ENCODE results near the gene LRRC38. TPM values are rescaled to one million over a fixed set of nuclear protein-coding genes. Genes with fewer than 3 reads are reported as not detected.

Gene LRRC38
- total and polyA plus RNA-seq, 2 donors (not counting 1 experiment from before 2014, with no cell fraction given), result not detected

DNA sequence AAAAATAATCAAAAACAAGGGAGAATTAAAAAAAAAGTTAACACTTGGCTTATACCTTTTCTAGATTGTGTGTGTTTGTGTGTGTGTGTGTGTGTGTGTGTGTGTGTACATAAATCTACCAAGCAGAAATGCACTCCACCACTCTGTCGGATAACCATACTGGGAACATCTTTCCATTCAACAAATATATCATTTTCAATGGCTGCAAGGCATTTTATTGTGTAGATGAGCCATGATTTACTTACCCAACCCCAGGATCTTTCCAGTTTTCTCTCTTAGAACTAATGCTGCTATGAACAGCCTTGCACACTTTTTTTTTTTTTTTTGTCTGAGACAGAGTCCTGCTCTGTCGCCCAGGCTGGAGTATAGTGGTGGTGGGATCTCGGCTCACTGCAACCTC, 25.8 kb downstream of the LRRC38 start:
- no peak overlapping the region for H3K9ac ChIP-seq (ENCODE audit: insufficient read depth, low read length)
- no peak overlapping the region for H3K4me3 ChIP-seq (replicated peaks in 1 of 4; ENCODE audit: control extremely low read depth in 1 of 4, insufficient read depth in 1 of 4, low read depth in 3 of 4, low read length in 4 of 4)
- H3K79me2 ChIP-seq (ENCODE audit: control insufficient read depth, insufficient read depth, low read length), result no peaks in the 10 kb centered on the region
- H3K4me1 ChIP-seq (ENCODE audit: control insufficient read depth, extremely low read depth, insufficient read depth, low read length), result no peaks in the 10 kb centered on the region
- H4K20me1 ChIP-seq (ENCODE audit: control insufficient read depth, extremely low read depth, insufficient read depth, low read length), result no peaks in the 10 kb centered on the region
- no peak overlapping the region for H2AFZ ChIP-seq (ENCODE audit: low read length)
- TF ChIP-seq, protein P1, sequence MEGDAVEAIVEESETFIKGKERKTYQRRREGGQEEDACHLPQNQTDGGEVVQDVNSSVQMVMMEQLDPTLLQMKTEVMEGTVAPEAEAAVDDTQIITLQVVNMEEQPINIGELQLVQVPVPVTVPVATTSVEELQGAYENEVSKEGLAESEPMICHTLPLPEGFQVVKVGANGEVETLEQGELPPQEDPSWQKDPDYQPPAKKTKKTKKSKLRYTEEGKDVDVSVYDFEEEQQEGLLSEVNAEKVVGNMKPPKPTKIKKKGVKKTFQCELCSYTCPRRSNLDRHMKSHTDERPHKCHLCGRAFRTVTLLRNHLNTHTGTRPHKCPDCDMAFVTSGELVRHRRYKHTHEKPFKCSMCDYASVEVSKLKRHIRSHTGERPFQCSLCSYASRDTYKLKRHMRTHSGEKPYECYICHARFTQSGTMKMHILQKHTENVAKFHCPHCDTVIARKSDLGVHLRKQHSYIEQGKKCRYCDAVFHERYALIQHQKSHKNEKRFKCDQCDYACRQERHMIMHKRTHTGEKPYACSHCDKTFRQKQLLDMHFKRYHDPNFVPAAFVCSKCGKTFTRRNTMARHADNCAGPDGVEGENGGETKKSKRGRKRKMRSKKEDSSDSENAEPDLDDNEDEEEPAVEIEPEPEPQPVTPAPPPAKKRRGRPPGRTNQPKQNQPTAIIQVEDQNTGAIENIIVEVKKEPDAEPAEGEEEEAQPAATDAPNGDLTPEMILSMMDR (conservative IDR thresholded peaks at IDR 0.05 in 1 of 2, IDR thresholded peaks at IDR 0.05 in 1 of 2; ENCODE audit: low read depth in 1 of 2, low read length in 2 of 2), result no peak
- no peak for TF ChIP-seq EZH2 (IDR thresholded peaks at IDR 0.05; ENCODE audit: low read length, missing control alignments)
- H3K4me2 ChIP-seq (ENCODE audit: extremely low read depth, insufficient read depth, low read length), result no peak overlapping the region
- H3K9me3 ChIP-seq (ENCODE audit: control insufficient read depth, insufficient read depth, low read depth, low read length), result no peaks in the 10 kb centered on the region
- H3K27me3 ChIP-seq (ENCODE audit: control insufficient read depth, insufficient read depth, low read length), result no peaks in the 10 kb centered on the region
- no peak overlapping the region for H3K27ac ChIP-seq (ENCODE audit: insufficient read depth, low read length)
- no peak for DNase-seq (ENCODE audit: low read depth in 2 of 2)
- H3K36me3 ChIP-seq (ENCODE audit: control insufficient read depth, insufficient read depth, low read length), result no peaks in the 10 kb centered on the region

DNA sequence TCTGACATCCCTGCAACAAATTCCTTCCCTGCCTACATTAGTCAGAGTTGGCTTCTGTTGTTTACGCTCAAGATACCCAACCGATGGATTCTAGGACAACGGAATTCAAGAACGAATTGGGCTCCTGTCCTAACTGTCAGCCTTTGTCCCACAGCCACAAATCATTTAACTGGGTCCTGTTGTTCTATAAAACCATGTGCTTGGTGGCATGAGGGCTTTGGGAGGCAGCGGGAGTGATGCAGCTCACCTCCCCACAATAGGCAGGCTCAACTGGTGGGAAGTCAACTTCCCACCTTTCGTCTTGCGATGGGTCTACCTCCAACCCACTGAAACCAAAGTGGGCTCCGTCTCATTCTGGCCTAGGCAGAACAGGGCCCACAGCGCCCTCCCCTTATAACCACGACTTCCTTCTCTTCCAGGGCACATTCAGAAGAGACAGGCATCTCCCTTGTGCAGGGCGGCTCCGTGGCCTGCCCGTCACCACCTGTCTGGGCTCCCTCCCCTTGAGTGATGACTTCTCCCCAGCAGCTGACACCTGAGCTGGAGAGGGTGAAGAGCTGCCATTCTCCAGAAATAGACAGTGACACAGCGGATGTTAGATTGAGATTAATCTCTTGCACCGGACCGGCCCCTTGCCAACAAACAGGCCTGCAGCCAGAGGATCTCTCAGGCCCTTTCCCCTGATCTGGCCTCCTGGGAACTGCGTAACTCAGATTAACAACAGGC, 26.5 kb downstream of the LRRC38 start:
- Histone ChIP-seq H3K79me2 (ENCODE audit: control insufficient read depth, insufficient read depth, low read length) (no peaks in the 10 kb centered on the region), H3K9me3 (ENCODE audit: control insufficient read depth, insufficient read depth, low read depth, low read length) (no peaks in the 10 kb centered on the region), H3K27me3 (ENCODE audit: control insufficient read depth, insufficient read depth, low read length) (no peaks in the 10 kb centered on the region), H3K4me1 (ENCODE audit: control insufficient read depth, extremely low read depth, insufficient read depth, low read length) (no peaks in the 10 kb centered on the region), H4K20me1 (ENCODE audit: control insufficient read depth, extremely low read depth, insufficient read depth, low read length) (no peaks in the 10 kb centered on the region), H3K9ac (ENCODE audit: insufficient read depth, low read length) (no peak overlapping the region), H3K4me2 (ENCODE audit: extremely low read depth, insufficient read depth, low read length) (no peak overlapping the region), H3K36me3 (ENCODE audit: control insufficient read depth, insufficient read depth, low read length) (no peaks in the 10 kb centered on the region), H2AFZ (ENCODE audit: low read length) (no peak overlapping the region), H3K27ac (ENCODE audit: insufficient read depth, low read length) (no peak overlapping the region), H3K4me3 (replicated peaks in 1 of 4; ENCODE audit: control extremely low read depth in 1 of 4, insufficient read depth in 1 of 4, low read depth in 3 of 4, low read length in 4 of 4) (no peak overlapping the region)
- TF ChIP-seq, protein P1 (conservative IDR thresholded peaks at IDR 0.05 in 1 of 2, IDR thresholded peaks at IDR 0.05 in 1 of 2; ENCODE audit: low read depth in 1 of 2, low read length in 2 of 2), result no peak
- TF ChIP-seq EZH2 (IDR thresholded peaks at IDR 0.05; ENCODE audit: low read length, missing control alignments), result no peak
- no peak for DNase-seq (ENCODE audit: low read depth in 2 of 2)

DNA sequence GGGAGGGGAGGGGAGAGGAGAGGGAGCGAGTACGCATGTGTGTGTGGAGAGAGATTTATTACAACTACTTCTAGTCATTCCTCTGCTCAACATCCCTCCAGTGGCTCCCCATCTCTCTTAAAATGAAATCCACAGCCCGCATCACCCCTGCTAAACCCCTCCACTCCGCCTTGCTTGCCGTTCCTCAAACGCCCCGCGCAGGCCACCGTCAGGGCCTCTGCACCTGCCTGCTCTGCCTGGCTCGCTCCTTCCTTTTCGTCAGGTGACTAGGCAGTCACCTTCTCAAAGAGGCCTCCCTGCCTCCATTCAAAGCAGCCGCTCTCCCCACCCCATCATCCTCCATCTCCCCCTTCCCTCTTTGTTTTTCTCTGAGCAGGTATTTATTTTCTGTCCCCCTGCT, 29.9 kb downstream of the LRRC38 start:
- no peaks in the 10 kb centered on the region for H3K9me3 ChIP-seq (ENCODE audit: control insufficient read depth, insufficient read depth, low read depth, low read length)
- H4K20me1 ChIP-seq (ENCODE audit: control insufficient read depth, extremely low read depth, insufficient read depth, low read length), result no peaks in the 10 kb centered on the region
- H3K79me2 ChIP-seq (ENCODE audit: control insufficient read depth, insufficient read depth, low read length), result no peaks in the 10 kb centered on the region
- H3K4me2 ChIP-seq (ENCODE audit: extremely low read depth, insufficient read depth, low read length), result no peak overlapping the region
- no peak for TF ChIP-seq EZH2 (IDR thresholded peaks at IDR 0.05; ENCODE audit: low read length, missing control alignments)
- TF ChIP-seq, protein P1 (conservative IDR thresholded peaks at IDR 0.05 in 1 of 2, IDR thresholded peaks at IDR 0.05 in 1 of 2; ENCODE audit: low read depth in 1 of 2, low read length in 2 of 2), result no peak
- no peak overlapping the region for H3K4me3 ChIP-seq (replicated peaks in 1 of 4; ENCODE audit: control extremely low read depth in 1 of 4, insufficient read depth in 1 of 4, low read depth in 3 of 4, low read length in 4 of 4)
- H3K27ac ChIP-seq (ENCODE audit: insufficient read depth, low read length), result no peak overlapping the region
- H3K27me3 ChIP-seq (ENCODE audit: control insufficient read depth, insufficient read depth, low read length), result no peaks in the 10 kb centered on the region
- no peak for DNase-seq (ENCODE audit: low read depth in 2 of 2)
- H3K36me3 ChIP-seq (ENCODE audit: control insufficient read depth, insufficient read depth, low read length), result no peaks in the 10 kb centered on the region
- no peak overlapping the region for H3K9ac ChIP-seq (ENCODE audit: insufficient read depth, low read length)
- H2AFZ ChIP-seq (ENCODE audit: low read length), result no peak overlapping the region
- H3K4me1 ChIP-seq (ENCODE audit: control insufficient read depth, extremely low read depth, insufficient read depth, low read length), result no peaks in the 10 kb centered on the region
